HEK293T (cell line): Measurements from ENCODE around the gene MPV17L.
A peak's percentile ranks its signal among the peaks of the same experiment; 100 is the strongest.
"Not testable (repeated sequence)": the region's sequence is repeated elsewhere in the genome, so short reads cannot be mapped to it uniquely, and the experiment has no call there.

Source experiments
- CTCF ChIA-PET: fragments of 350-600 bp; formaldehyde crosslinking; extraction: SDS; loops from one replicate; lab custom pipeline; 2021; ENCODE audit warnings: antibody characterized with exemption, inconsistent platforms; lab: Yijun Ruan, JAX
- POLR2A ChIA-PET: fragments of 350-600 bp; formaldehyde crosslinking; extraction: SDS; loops from one replicate; lab custom pipeline; 2020; ENCODE audit warnings: antibody characterized with exemption, inconsistent platforms; lab: Yijun Ruan, JAX
- DNase-seq: peaks from one replicate; pipeline ENCODE4 v3.0.0; 2012; ENCODE audit warnings: mixed read lengths; ENCODE audit errors: extremely low spot score
- ARNT ChIP-seq: fragments of 450-650 bp; IDR thresholded peaks from 2 replicates; pipeline ENCODE4 v1.6.1; 2017; ENCODE audit warnings: mild to moderate bottlenecking
- BHLHE40 ChIP-seq: fragments of 450-650 bp; IDR thresholded peaks from 2 replicates; pipeline ENCODE4 v1.6.1; 2016; ENCODE audit warnings: mild to moderate bottlenecking, moderate library complexity, borderline replicate concordance
- CTBP1 ChIP-seq: fragments of 450-650 bp; IDR thresholded peaks from 2 replicates; pipeline ENCODE4 v1.6.1; 2016; ENCODE audit warnings: borderline replicate concordance
- ELF4 ChIP-seq: fragments of 450-650 bp; IDR thresholded peaks from 2 replicates; pipeline ENCODE4 v1.6.1; 2017; ENCODE audit warnings: antibody characterized with exemption
- FOXA1 ChIP-seq: fragments of 450-650 bp; IDR thresholded peaks from 2 replicates; pipeline ENCODE4 v1.6.1; 2016; ENCODE audit warnings: mild to moderate bottlenecking
- FOXK2 ChIP-seq: fragments of 450-650 bp; IDR thresholded peaks from 2 replicates; pipeline ENCODE4 v1.6.1; 2016; ENCODE audit warnings: mild to moderate bottlenecking
- FOXM1 ChIP-seq: fragments of 450-650 bp; IDR thresholded peaks from 2 replicates; pipeline ENCODE4 v1.6.1; 2017; ENCODE audit warnings: mild to moderate bottlenecking, borderline replicate concordance
- HDGF ChIP-seq: fragments of 450-650 bp; IDR thresholded peaks from 2 replicates; pipeline ENCODE4 v1.6.1; 2017; ENCODE audit warnings: antibody characterized with exemption, borderline replicate concordance
- L3MBTL2 ChIP-seq: fragments of 450-650 bp; conservative IDR thresholded peaks from 2 replicates; pipeline ENCODE4 v1.6.1; 2016; ENCODE audit warnings: mild to moderate bottlenecking
- LEF1 ChIP-seq: fragments of 450-650 bp; IDR thresholded peaks from 2 replicates; pipeline ENCODE4 v1.6.1; 2017; ENCODE audit warnings: mild to moderate bottlenecking, borderline replicate concordance
- NFRKB ChIP-seq: fragments of 450-650 bp; IDR thresholded peaks from 2 replicates; pipeline ENCODE4 v1.6.1; 2016; ENCODE audit warnings: mild to moderate bottlenecking, moderate library complexity
- PKNOX1 ChIP-seq: fragments of 450-650 bp; IDR thresholded peaks from 2 replicates; pipeline ENCODE4 v1.6.1; 2016
- SP1 ChIP-seq: fragments of 450-650 bp; IDR thresholded peaks from 2 replicates; pipeline ENCODE4 v1.6.1; 2017
- SUZ12 ChIP-seq: fragments of 450-650 bp; IDR thresholded peaks from 2 replicates; pipeline ENCODE4 v1.6.1; 2016; ENCODE audit warnings: mild to moderate bottlenecking
- TARDBP ChIP-seq: fragments of 450-650 bp; IDR thresholded peaks from 2 replicates; pipeline ENCODE4 v1.6.1; 2016
- ZNF384 ChIP-seq: fragments of 450-650 bp; IDR thresholded peaks from 2 replicates; pipeline ENCODE4 v1.6.1; 2016

Gene MPV17L

GRCh38 chr16:15427648-15428239, 32.2 kb downstream of the MPV17L start:
- DNase-seq: peak; percentile 48
- no peak for TF ChIP-seq PKNOX1
- peak; percentile 27; the same call in 1 of the 2 replicates for TF ChIP-seq L3MBTL2
- no peak for TF ChIP-seq CTBP1
- TF ChIP-seq NFRKB: no peak
- no peak for TF ChIP-seq ZNF384

GRCh38 chr16:15430884-15431283, 35.3 kb downstream of the MPV17L start:
- POLR2A ChIA-PET, DNase-seq, CTCF ChIA-PET: not testable (repeated sequence)

More at GRCh38 chr16:15427648-15428239, 32.2 kb downstream of the MPV17L start:
- CTCF ChIA-PET: interaction anchor here (0.6 to 0.7 kb wide), 5 partner anchors 15 to 295 kb away, joined by 3 to 6 read pairs (median 4); no protein-coding TSS in a partner anchor
- POLR2A ChIA-PET: no interaction called here

- no peak for TF ChIP-seq ARNT
- TF ChIP-seq BHLHE40: no peak
- TF ChIP-seq SUZ12: no peak
- TF ChIP-seq CTBP1: no peak
- no peak for TF ChIP-seq HDGF
- TF ChIP-seq L3MBTL2: no peak
- no peak for TF ChIP-seq SP1
- TF ChIP-seq ELF4: no peak
- no peak for TF ChIP-seq FOXM1
- TF ChIP-seq LEF1: no peak
- no peak for TF ChIP-seq ZNF384
- no peak for TF ChIP-seq FOXK2
- no peak for TF ChIP-seq NFRKB
- no peak for TF ChIP-seq TARDBP
- no peak for TF ChIP-seq PKNOX1
- no peak for TF ChIP-seq FOXA1
- ChIA-PET POLR2A (no interaction called here), CTCF (no interaction called here)
- no peak for DNase-seq
Observed at GRCh38 chr16:15434079-15434424, 38.5 kb downstream of the MPV17L start.

GRCh38 chr16:15434425-15435215, 39.1 kb downstream of the MPV17L start, which contains the start of gene BMERB1:
TSS of gene BMERB1 (plus strand) at chr16:15434588. CDS start at chr16:15434654, 66 bp downstream.
- DNase-seq: peak; percentile 66
- POLR2A ChIA-PET: no interaction called here
- CTCF ChIA-PET: no interaction called here
- no peak for TF ChIP-seq SP1
- TF ChIP-seq ZNF384: no peak
- no peak for TF ChIP-seq LEF1
- no peak for TF ChIP-seq BHLHE40
- TF ChIP-seq TARDBP: no peak
- TF ChIP-seq L3MBTL2: no peak
- no peak for TF ChIP-seq FOXM1
- no peak for TF ChIP-seq ARNT

GRCh38 chr16:15435216-15435864, 39.8 kb downstream of the MPV17L start:
- DNase-seq: no peak
- ChIA-PET POLR2A (no interaction called here), CTCF (no interaction called here)
- no peak for TF ChIP-seq SP1
- TF ChIP-seq ARNT: no peak
- TF ChIP-seq ELF4: no peak
- TF ChIP-seq PKNOX1: no peak
- no peak for TF ChIP-seq FOXA1

GRCh38 chr16:15439102-15439501, 43.5 kb downstream of the MPV17L start:
- DNase-seq: no peak
- ChIA-PET CTCF (no interaction called here), POLR2A (no interaction called here)
- no peak for TF ChIP-seq L3MBTL2
- no peak for TF ChIP-seq BHLHE40
- no peak for TF ChIP-seq PKNOX1
- TF ChIP-seq ZNF384: no peak
